ENCODE data around the gene PLOD2.

PLOD2 gene

GRCh38 chr3:146086211-146086610, 74.8 kb downstream of the PLOD2 start:
- Histone ChIP-seq H3K56ac (ENCODE audit: low read length) (no peak overlapping the region), H3K79me2 (ENCODE audit: control insufficient read depth, insufficient read depth, low read length) (no peaks in the 10 kb centered on the region), H2BK15ac (replicated peaks; ENCODE audit: low read depth) (no peak overlapping the region), H3K4me3 (ENCODE audit: low read length) (no peak overlapping the region), H2BK120ac (ENCODE audit: low read depth, low read length) (no peak overlapping the region), H2AK5ac (ENCODE audit: low read length) (no peak overlapping the region), H3K4me2 (ENCODE audit: low read length) (no peak overlapping the region), H4K8ac (ENCODE audit: low read depth, low read length) (no peak overlapping the region), H2BK5ac (ENCODE audit: low read length) (no peak overlapping the region), H3K27me3 (ENCODE audit: insufficient read depth, low read length, poor library complexity) (no peaks in the 10 kb centered on the region), H3K4ac (ENCODE audit: low read depth, low read length) (no peak overlapping the region), H3K23ac (ENCODE audit: low read length) (no peak overlapping the region), H3K4me1 (ENCODE audit: control insufficient read depth, low read depth, low read length) (no peaks in the 10 kb centered on the region), H3K9ac (ENCODE audit: low read length) (no peak overlapping the region), H3K18ac (ENCODE audit: low read length) (no peak overlapping the region), H4K5ac (ENCODE audit: low read length) (no peak overlapping the region), H3K79me1 (ENCODE audit: low read length) (no peaks in the 10 kb centered on the region), H3K36me3 (ENCODE audit: control insufficient read depth, insufficient read depth, low read length) (no peaks in the 10 kb centered on the region), H3K27ac (ENCODE audit: low read depth, low read length) (no peak overlapping the region)
- no CpG with 5 or more reads among the region's 3 CpGs for WGBS (ENCODE audit: extremely low coverage, insufficient coverage, low lambda C conversion rate)
- no peak for DNase-seq

DNA sequence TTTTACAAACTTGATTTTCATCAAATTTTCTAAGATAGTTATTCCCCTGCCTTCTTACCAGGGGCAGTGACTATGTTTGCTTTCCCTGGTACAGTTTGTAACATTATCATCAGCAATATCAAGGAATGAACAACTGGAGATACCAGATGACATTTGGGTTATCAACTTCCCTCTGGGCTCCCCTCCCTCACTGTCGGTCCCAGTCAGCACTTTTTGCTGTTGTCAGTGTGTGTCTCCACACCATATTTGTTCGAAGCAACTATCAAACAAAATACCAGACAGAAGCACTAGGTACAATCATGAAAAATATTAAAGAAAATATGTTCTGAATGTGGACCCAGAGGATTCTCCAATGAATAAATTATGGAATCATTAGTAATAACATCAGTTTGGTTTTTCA, 75.3 kb downstream of the PLOD2 start:
- Histone ChIP-seq H2BK5ac (ENCODE audit: low read length) (no peak overlapping the region), H3K4me2 (ENCODE audit: low read length) (no peak overlapping the region), H3K18ac (ENCODE audit: low read length) (no peak overlapping the region), H3K79me1 (ENCODE audit: low read length) (no peaks in the 10 kb centered on the region), H3K79me2 (ENCODE audit: control insufficient read depth, insufficient read depth, low read length) (no peaks in the 10 kb centered on the region), H3K4me1 (ENCODE audit: control insufficient read depth, low read depth, low read length) (no peaks in the 10 kb centered on the region), H3K27me3 (ENCODE audit: insufficient read depth, low read length, poor library complexity) (no peaks in the 10 kb centered on the region), H3K23ac (ENCODE audit: low read length) (no peak overlapping the region), H3K4me3 (ENCODE audit: low read length) (no peak overlapping the region), H3K27ac (ENCODE audit: low read depth, low read length) (no peak overlapping the region), H2BK15ac (replicated peaks; ENCODE audit: low read depth) (no peak overlapping the region), H4K5ac (ENCODE audit: low read length) (no peak overlapping the region), H2BK120ac (ENCODE audit: low read depth, low read length) (no peak overlapping the region), H3K4ac (ENCODE audit: low read depth, low read length) (no peak overlapping the region), H3K9ac (ENCODE audit: low read length) (no peak overlapping the region), H4K8ac (ENCODE audit: low read depth, low read length) (no peak overlapping the region), H3K36me3 (ENCODE audit: control insufficient read depth, insufficient read depth, low read length) (no peaks in the 10 kb centered on the region), H3K56ac (ENCODE audit: low read length) (no peak overlapping the region), H2AK5ac (ENCODE audit: low read length) (no peak overlapping the region)
- no peak for DNase-seq
- WGBS (ENCODE audit: extremely low coverage, insufficient coverage, low lambda C conversion rate) = no CpG with 5 or more reads among the region's 2 CpGs

GRCh38 chr3:146080578-146080977, 80.4 kb downstream of the PLOD2 start:
- H3K23ac ChIP-seq (ENCODE audit: low read length) = no peak overlapping the region
- H3K4me3 ChIP-seq (ENCODE audit: low read length) = no peak overlapping the region
- no CpG with 5 or more reads among the region's 2 CpGs for WGBS (ENCODE audit: extremely low coverage, insufficient coverage, low lambda C conversion rate)
- H3K79me2 ChIP-seq (ENCODE audit: control insufficient read depth, insufficient read depth, low read length) = no peaks in the 10 kb centered on the region
- no peaks in the 10 kb centered on the region for H3K4me1 ChIP-seq (ENCODE audit: control insufficient read depth, low read depth, low read length)
- H3K27ac ChIP-seq (ENCODE audit: low read depth, low read length) = no peak overlapping the region
- H2BK120ac ChIP-seq (ENCODE audit: low read depth, low read length) = no peak overlapping the region
- DNase-seq = no peak
- H3K56ac ChIP-seq (ENCODE audit: low read length) = no peak overlapping the region
- no peak overlapping the region for H2AK5ac ChIP-seq (ENCODE audit: low read length)
- no peak overlapping the region for H3K4me2 ChIP-seq (ENCODE audit: low read length)
- H3K18ac ChIP-seq (ENCODE audit: low read length) = no peak overlapping the region
- H3K9ac ChIP-seq (ENCODE audit: low read length) = no peak overlapping the region
- H2BK5ac ChIP-seq (ENCODE audit: low read length) = no peak overlapping the region
- no peaks in the 10 kb centered on the region for H3K27me3 ChIP-seq (ENCODE audit: insufficient read depth, low read length, poor library complexity)
- H3K79me1 ChIP-seq (ENCODE audit: low read length) = no peaks in the 10 kb centered on the region
- no peak overlapping the region for H4K5ac ChIP-seq (ENCODE audit: low read length)
- H2BK15ac ChIP-seq (replicated peaks; ENCODE audit: low read depth) = no peak overlapping the region
- H3K36me3 ChIP-seq (ENCODE audit: control insufficient read depth, insufficient read depth, low read length) = no peaks in the 10 kb centered on the region
- H3K4ac ChIP-seq (ENCODE audit: low read depth, low read length) = no peak overlapping the region
- no peak overlapping the region for H4K8ac ChIP-seq (ENCODE audit: low read depth, low read length)

DNA sequence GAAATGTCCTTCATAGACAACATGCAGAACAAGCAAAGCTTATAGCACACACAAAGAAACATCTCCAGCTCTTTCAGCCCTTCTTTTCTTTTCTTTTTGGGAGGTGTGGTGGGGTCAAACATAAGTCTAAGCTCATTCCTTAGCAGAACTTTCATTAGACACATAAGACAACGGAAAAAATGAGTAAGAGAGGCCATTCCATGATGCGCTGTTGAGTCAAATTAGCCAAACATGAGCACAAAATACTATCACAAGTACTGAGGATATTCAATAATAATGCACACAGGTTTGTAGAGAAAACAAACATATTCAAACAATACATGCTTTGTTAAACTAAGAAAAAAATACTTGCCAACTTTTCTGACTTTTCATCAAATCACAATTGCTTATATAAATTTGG, 83.0 kb downstream of the PLOD2 start:
- no peaks in the 10 kb centered on the region for H3K27me3 ChIP-seq (ENCODE audit: insufficient read depth, low read length, poor library complexity)
- H2AK5ac ChIP-seq (ENCODE audit: low read length) = no peak overlapping the region
- no peak overlapping the region for H2BK5ac ChIP-seq (ENCODE audit: low read length)
- H2BK15ac ChIP-seq (replicated peaks; ENCODE audit: low read depth) = no peak overlapping the region
- H3K4me3 ChIP-seq (ENCODE audit: low read length) = no peak overlapping the region
- no peak overlapping the region for H3K9ac ChIP-seq (ENCODE audit: low read length)
- H4K8ac ChIP-seq (ENCODE audit: low read depth, low read length) = no peak overlapping the region
- no peak for DNase-seq
- H3K36me3 ChIP-seq (ENCODE audit: control insufficient read depth, insufficient read depth, low read length) = no peaks in the 10 kb centered on the region
- no peak overlapping the region for H3K56ac ChIP-seq (ENCODE audit: low read length)
- H2BK120ac ChIP-seq (ENCODE audit: low read depth, low read length) = no peak overlapping the region
- WGBS (ENCODE audit: extremely low coverage, insufficient coverage, low lambda C conversion rate) = no CpG with 5 or more reads among the region's 2 CpGs
- H3K27ac ChIP-seq (ENCODE audit: low read depth, low read length) = no peak overlapping the region
- no peak overlapping the region for H3K18ac ChIP-seq (ENCODE audit: low read length)
- no peak overlapping the region for H4K5ac ChIP-seq (ENCODE audit: low read length)
- H3K79me1 ChIP-seq (ENCODE audit: low read length) = no peaks in the 10 kb centered on the region
- H3K79me2 ChIP-seq (ENCODE audit: control insufficient read depth, insufficient read depth, low read length) = no peaks in the 10 kb centered on the region
- H3K4me2 ChIP-seq (ENCODE audit: low read length) = no peak overlapping the region
- H3K4me1 ChIP-seq (ENCODE audit: control insufficient read depth, low read depth, low read length) = no peaks in the 10 kb centered on the region
- H3K4ac ChIP-seq (ENCODE audit: low read depth, low read length) = no peak overlapping the region
- no peak overlapping the region for H3K23ac ChIP-seq (ENCODE audit: low read length)

- no peak overlapping the region for H3K56ac ChIP-seq (ENCODE audit: low read length)
- no peaks in the 10 kb centered on the region for H3K79me1 ChIP-seq (ENCODE audit: low read length)
- H3K9ac ChIP-seq (ENCODE audit: low read length) = no peak overlapping the region
- no peak overlapping the region for H3K23ac ChIP-seq (ENCODE audit: low read length)
- no peak overlapping the region for H2BK5ac ChIP-seq (ENCODE audit: low read length)
- H3K4me2 ChIP-seq (ENCODE audit: low read length) = no peak overlapping the region
- H3K4me3 ChIP-seq (ENCODE audit: low read length) = no peak overlapping the region
- H2BK120ac ChIP-seq (ENCODE audit: low read depth, low read length) = no peak overlapping the region
- no peak overlapping the region for H3K18ac ChIP-seq (ENCODE audit: low read length)
- H4K8ac ChIP-seq (ENCODE audit: low read depth, low read length) = no peak overlapping the region
- no peak overlapping the region for H2BK15ac ChIP-seq (replicated peaks; ENCODE audit: low read depth)
- no peaks in the 10 kb centered on the region for H3K27me3 ChIP-seq (ENCODE audit: insufficient read depth, low read length, poor library complexity)
- no peak for DNase-seq
- WGBS (ENCODE audit: extremely low coverage, insufficient coverage, low lambda C conversion rate) = no CpG with 5 or more reads among the region's 1 CpG
- no peak overlapping the region for H3K4ac ChIP-seq (ENCODE audit: low read depth, low read length)
- no peak overlapping the region for H2AK5ac ChIP-seq (ENCODE audit: low read length)
- no peak overlapping the region for H3K27ac ChIP-seq (ENCODE audit: low read depth, low read length)
- no peak overlapping the region for H4K5ac ChIP-seq (ENCODE audit: low read length)
- H3K4me1 ChIP-seq (ENCODE audit: control insufficient read depth, low read depth, low read length) = no peaks in the 10 kb centered on the region
- no peaks in the 10 kb centered on the region for H3K36me3 ChIP-seq (ENCODE audit: control insufficient read depth, insufficient read depth, low read length)
- no peaks in the 10 kb centered on the region for H3K79me2 ChIP-seq (ENCODE audit: control insufficient read depth, insufficient read depth, low read length)
Observed at GRCh38 chr3:146077181-146077580, 83.8 kb downstream of the PLOD2 start.

- no peaks in the 10 kb centered on the region for H3K27me3 ChIP-seq (ENCODE audit: insufficient read depth, low read length, poor library complexity)
- DNase-seq = no peak
- no peak overlapping the region for H3K4me3 ChIP-seq (ENCODE audit: low read length)
- no peak overlapping the region for H3K56ac ChIP-seq (ENCODE audit: low read length)
- H3K79me1 ChIP-seq (ENCODE audit: low read length) = no peaks in the 10 kb centered on the region
- H2BK120ac ChIP-seq (ENCODE audit: low read depth, low read length) = no peak overlapping the region
- H3K27ac ChIP-seq (ENCODE audit: low read depth, low read length) = no peak overlapping the region
- H2BK15ac ChIP-seq (replicated peaks; ENCODE audit: low read depth) = no peak overlapping the region
- H3K4ac ChIP-seq (ENCODE audit: low read depth, low read length) = no peak overlapping the region
- H3K79me2 ChIP-seq (ENCODE audit: control insufficient read depth, insufficient read depth, low read length) = no peaks in the 10 kb centered on the region
- no peak overlapping the region for H2AK5ac ChIP-seq (ENCODE audit: low read length)
- H4K5ac ChIP-seq (ENCODE audit: low read length) = no peak overlapping the region
- no peak overlapping the region for H3K9ac ChIP-seq (ENCODE audit: low read length)
- no peak overlapping the region for H4K8ac ChIP-seq (ENCODE audit: low read depth, low read length)
- no peak overlapping the region for H3K4me2 ChIP-seq (ENCODE audit: low read length)
- H2BK5ac ChIP-seq (ENCODE audit: low read length) = no peak overlapping the region
- H3K4me1 ChIP-seq (ENCODE audit: control insufficient read depth, low read depth, low read length) = no peaks in the 10 kb centered on the region
- H3K36me3 ChIP-seq (ENCODE audit: control insufficient read depth, insufficient read depth, low read length) = no peaks in the 10 kb centered on the region
- H3K18ac ChIP-seq (ENCODE audit: low read length) = no peak overlapping the region
- H3K23ac ChIP-seq (ENCODE audit: low read length) = no peak overlapping the region
Observed at GRCh38 chr3:146072824-146073223, 88.2 kb downstream of the PLOD2 start.
